Amniotic stem cell (primary cell): ENCODE results near the gene ZFR2.
"Not testable (repeated sequence)": the region's sequence is repeated elsewhere in the genome, so short reads cannot be mapped to it uniquely, and the experiment has no call there.

Experiments
- DNase-seq: peaks from one replicate; lab custom pipeline; 2025; lab: John Stamatoyannopoulos, UW

Gene ZFR2

GRCh38 chr19:3868770-3869456, at the start of gene ZFR2:
Gene ZFR2 (minus strand): TSS chr19:3869038. CDS start chr19:3869017, 21 bp downstream.
- DNase-seq = no peak

- no peak for DNase-seq
These were observed 47.2 kb upstream of the ZFR2 start for GRCh38 chr19:3916033-3916432.

- DNase-seq = no peak
These were observed 45.4 kb upstream of the ZFR2 start for GRCh38 chr19:3914199-3914598.

- DNase-seq = no peak
These were observed 41.3 kb upstream of the ZFR2 start for GRCh38 chr19:3910105-3910504.

GRCh38 chr19:3908266-3909054, 39.6 kb upstream of the ZFR2 start:
- DNase-seq = no peak

- DNase-seq = no peak
These were observed 38.9 kb upstream of the ZFR2 start for GRCh38 chr19:3907626-3908265.

- DNase-seq = no peak
These were observed 35.4 kb upstream of the ZFR2 start for GRCh38 chr19:3904233-3904632.

GRCh38 chr19:3902317-3902973, 33.6 kb upstream of the ZFR2 start:
- DNase-seq = no peak

- no peak for DNase-seq
These were observed 30.9 kb upstream of the ZFR2 start for GRCh38 chr19:3899531-3900294.

- no peak for DNase-seq
These were observed 29.6 kb upstream of the ZFR2 start for GRCh38 chr19:3898426-3898825.

GRCh38 chr19:3897936-3898335, 29.1 kb upstream of the ZFR2 start:
- no peak for DNase-seq

GRCh38 chr19:3895788-3896187, 26.9 kb upstream of the ZFR2 start:
- DNase-seq = no peak

- DNase-seq = not testable (repeated sequence)
These were observed 26.1 kb upstream of the ZFR2 start for GRCh38 chr19:3894959-3895358.

GRCh38 chr19:3893509-3894179, 24.8 kb upstream of the ZFR2 start:
- no peak for DNase-seq

GRCh38 chr19:3890591-3890990, 21.8 kb upstream of the ZFR2 start:
- no peak for DNase-seq

GRCh38 chr19:3882041-3882384, 13.2 kb upstream of the ZFR2 start:
- no peak for DNase-seq

GRCh38 chr19:3881272-3882040, 12.6 kb upstream of the ZFR2 start:
- DNase-seq = no peak

GRCh38 chr19:3880471-3881271, 11.8 kb upstream of the ZFR2 start, which contains the start of gene ATCAY:
Gene ATCAY (plus strand): TSS chr19:3880685. CDS start chr19:3885768, 5,083 bp downstream.
- DNase-seq = no peak

- no peak for DNase-seq
These were observed 10.8 kb upstream of the ZFR2 start for GRCh38 chr19:3879656-3880055.

- DNase-seq = not testable (repeated sequence)
These were observed 5.9 kb upstream of the ZFR2 start for GRCh38 chr19:3874695-3875094.
